HUES64 (cell line): ENCODE results near the gene TOPBP1.

Experiments
- H3K27ac ChIP-seq: 2 replicates; pipeline ENCODE4 v1.7.0; 2013; ENCODE audit warnings: low read depth, low read length, inconsistent platforms
- H3K27me3 ChIP-seq: 2 replicates; pipeline ENCODE4 v1.6.1; 2013; ENCODE audit warnings: mild to moderate bottlenecking, low read length; ENCODE audit not compliant: insufficient read depth
- H3K36me3 ChIP-seq: 2 replicates; pipeline ENCODE4 v1.6.1; 2013; ENCODE audit warnings: mild to moderate bottlenecking, low read length; ENCODE audit not compliant: insufficient read depth
- H3K4me1 ChIP-seq: 2 replicates; pipeline ENCODE4 v1.6.1; 2013; ENCODE audit warnings: mild to moderate bottlenecking, low read length, moderate library complexity; ENCODE audit not compliant: insufficient read depth
- H3K4me3 ChIP-seq: 2 replicates; pipeline ENCODE4 v1.5.1; 2013; ENCODE audit warnings: mild to moderate bottlenecking, low read length, moderate library complexity
- H3K9ac ChIP-seq: 2 replicates; pipeline ENCODE4 v1.6.1; 2013; ENCODE audit warnings: mild to moderate bottlenecking, low read depth, low read length
- H3K9me3 ChIP-seq: 2 replicates; pipeline ENCODE4 v1.6.1; 2013; ENCODE audit warnings: low read depth, low read length; ENCODE audit not compliant: insufficient read depth
- WGBS: fragments of 150-250, 120-280 bp; methylation state at CpG from one replicate; pipeline ENCODE4 v1.1.7; 2013; ENCODE audit warnings: missing lambda C conversion rate; 5-methylcytosine and 5-hydroxymethylcytosine counted together

TOPBP1 gene

DNA sequence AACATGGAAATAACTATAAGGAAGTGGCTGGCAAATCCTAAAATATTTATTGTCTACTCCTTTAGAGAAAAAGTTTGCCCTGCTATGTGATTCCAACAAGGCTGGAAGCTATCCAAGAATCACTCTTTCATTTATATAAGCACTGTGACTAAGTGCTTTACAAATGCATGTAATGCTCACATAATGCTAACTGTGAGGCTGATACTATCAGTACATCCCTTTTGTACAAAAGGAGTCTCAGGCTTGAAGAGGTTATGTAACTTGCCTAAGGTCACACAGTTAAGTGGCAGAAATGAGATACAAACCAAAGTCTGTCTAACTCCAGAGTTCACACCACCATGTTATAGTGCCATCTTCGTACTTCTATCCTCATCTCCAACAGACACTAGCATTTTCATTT is 17.0 kb downstream of the TOPBP1 start:
- Histone ChIP-seq H3K27ac (no peak overlapping the region), H3K27me3 (no peaks in the 10 kb centered on the region), H3K9ac (no peak overlapping the region), H3K9me3 (no peaks in the 10 kb centered on the region), H3K4me3 (no peak overlapping the region), H3K36me3 (peaks cover 98% of the 10 kb centered on the region), H3K4me1 (no peaks in the 10 kb centered on the region)
- no CpG with 5 or more reads among the region's 1 CpG for WGBS

DNA sequence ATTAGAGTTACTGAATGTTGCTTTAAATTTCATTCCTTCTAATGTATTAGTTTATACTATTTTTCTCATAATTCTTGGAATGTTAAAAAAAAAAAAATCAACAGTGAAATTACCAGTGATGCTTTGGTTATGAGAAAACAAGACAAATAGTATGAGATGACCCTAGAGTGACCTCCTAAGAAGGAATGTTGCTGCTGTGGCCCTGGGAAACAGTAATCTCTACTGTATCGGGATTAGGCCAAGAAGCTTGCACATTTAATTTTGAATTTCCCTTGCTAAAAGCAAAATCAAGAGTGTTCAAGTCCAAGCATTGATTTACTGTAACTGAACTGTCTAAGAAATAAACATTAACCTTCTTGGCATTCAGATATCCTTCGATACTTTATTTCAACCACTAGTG is 18.1 kb downstream of the TOPBP1 start:
- Histone ChIP-seq H3K9me3 (no peaks in the 10 kb centered on the region; the same call in 1 of the 2 replicates), H3K4me1 (no peaks in the 10 kb centered on the region), H3K27me3 (no peaks in the 10 kb centered on the region), H3K9ac (no peak overlapping the region), H3K27ac (no peak overlapping the region), H3K36me3 (peaks cover 97% of the 10 kb centered on the region), H3K4me3 (no peak overlapping the region)
- WGBS = over 99% methylated on average over 2 of the region's 2 CpGs

DNA sequence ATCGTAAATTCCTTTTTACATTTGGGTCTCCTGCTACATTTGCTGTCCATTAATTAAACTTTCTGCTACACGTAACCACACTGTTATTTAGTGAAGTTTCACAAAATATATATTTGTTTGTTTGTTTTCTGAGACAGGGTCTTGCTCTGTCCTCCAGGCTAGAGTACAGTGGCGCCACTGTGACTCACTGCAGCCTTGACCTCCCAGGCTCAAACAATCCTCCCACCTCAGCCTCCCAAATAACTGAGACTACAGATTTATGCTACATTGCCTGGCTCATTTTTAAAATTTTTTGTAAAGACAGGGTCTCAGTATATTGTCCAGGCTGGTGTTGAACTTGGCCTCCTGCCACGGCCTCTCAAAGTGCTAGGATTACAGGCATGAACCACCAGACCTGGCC is 20.5 kb downstream of the TOPBP1 start:
- no peaks in the 10 kb centered on the region for H3K27me3 ChIP-seq
- H3K4me1 ChIP-seq = no peaks in the 10 kb centered on the region
- no peak overlapping the region for H3K9ac ChIP-seq
- peaks cover 97% of the 10 kb centered on the region for H3K36me3 ChIP-seq
- WGBS = 96% methylated on average over 3 of the region's 4 CpGs
- H3K4me3 ChIP-seq = no peak overlapping the region
- no peaks in the 10 kb centered on the region; the same call in 1 of the 2 replicates for H3K9me3 ChIP-seq
- no peak overlapping the region for H3K27ac ChIP-seq

DNA sequence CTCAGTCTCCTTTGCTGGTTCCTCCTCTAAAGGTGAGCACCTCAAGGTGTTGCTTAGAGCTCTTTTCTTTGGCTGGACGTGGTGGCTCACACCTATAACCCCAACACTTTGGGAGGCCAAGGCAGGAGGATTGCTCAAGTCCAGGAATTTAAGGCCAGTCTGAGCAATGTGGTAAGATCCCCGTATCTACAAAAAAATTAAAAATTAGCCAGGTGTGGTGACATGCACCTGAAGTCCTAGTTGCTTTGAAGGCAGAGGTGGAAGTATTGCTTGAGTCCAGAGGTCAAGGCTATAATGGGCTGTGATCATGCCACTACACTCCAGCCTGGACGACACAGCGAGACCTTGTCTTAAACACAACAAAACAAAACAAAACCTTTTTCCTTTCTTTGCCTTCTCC is 28.3 kb downstream of the TOPBP1 start:
- 98% methylated on average over 4 of the region's 4 CpGs for WGBS
- Histone ChIP-seq H3K36me3 (peaks cover 91% of the 10 kb centered on the region), H3K4me1 (no peaks in the 10 kb centered on the region), H3K4me3 (no peak overlapping the region), H3K9ac (no peak overlapping the region), H3K27ac (no peak overlapping the region), H3K9me3 (no peaks in the 10 kb centered on the region), H3K27me3 (no peaks in the 10 kb centered on the region)

DNA sequence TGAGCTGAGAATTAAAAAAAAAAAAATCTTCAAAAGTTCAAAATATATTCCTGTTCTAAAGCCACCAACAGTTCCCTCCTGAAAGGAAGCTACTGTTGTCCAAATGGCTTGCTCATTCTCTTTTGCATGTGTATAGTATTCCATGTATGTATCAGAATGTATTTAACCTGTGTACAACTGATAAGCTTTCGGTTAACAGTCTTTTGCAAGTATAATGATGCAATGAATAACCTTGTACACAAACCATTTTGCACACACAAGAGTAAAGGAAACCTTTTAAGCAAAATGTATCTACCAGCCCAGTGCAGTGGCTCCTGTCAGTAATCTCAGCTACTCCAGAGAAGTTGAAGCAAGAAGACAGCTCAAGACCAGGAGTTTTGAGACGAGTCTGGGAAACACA is 32.6 kb downstream of the TOPBP1 start:
- Histone ChIP-seq H3K27ac (no peak overlapping the region), H3K36me3 (peaks cover 93% of the 10 kb centered on the region), H3K4me1 (no peaks in the 10 kb centered on the region), H3K9ac (no peak overlapping the region), H3K27me3 (no peaks in the 10 kb centered on the region), H3K4me3 (no peak overlapping the region), H3K9me3 (no peaks in the 10 kb centered on the region)
- WGBS = 94% methylated on average over 2 of the region's 2 CpGs

DNA sequence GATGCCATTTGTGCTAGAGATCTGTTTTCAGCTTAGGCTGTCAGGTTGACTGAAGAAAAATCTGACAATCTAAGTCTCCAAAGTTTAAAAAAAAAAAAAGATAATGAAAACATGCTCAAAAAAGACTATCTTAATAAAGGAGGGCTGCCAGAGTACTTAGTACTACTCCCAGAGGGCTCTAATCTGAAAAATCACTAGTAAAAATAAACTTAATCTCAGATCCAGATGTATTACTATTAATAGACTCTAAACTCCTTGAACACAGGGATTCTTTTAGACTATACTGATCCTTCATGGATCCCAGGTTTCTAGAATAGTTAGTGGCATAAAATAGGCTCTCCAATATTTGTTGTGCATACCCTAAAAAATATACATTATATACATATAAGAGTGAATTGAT is 34.0 kb downstream of the TOPBP1 start:
- no peak overlapping the region for H3K4me3 ChIP-seq
- no peak overlapping the region for H3K9ac ChIP-seq
- peaks cover 94% of the 10 kb centered on the region for H3K36me3 ChIP-seq
- no peaks in the 10 kb centered on the region for H3K9me3 ChIP-seq
- no peaks in the 10 kb centered on the region for H3K27me3 ChIP-seq
- no peak overlapping the region for H3K27ac ChIP-seq
- H3K4me1 ChIP-seq = no peaks in the 10 kb centered on the region

DNA sequence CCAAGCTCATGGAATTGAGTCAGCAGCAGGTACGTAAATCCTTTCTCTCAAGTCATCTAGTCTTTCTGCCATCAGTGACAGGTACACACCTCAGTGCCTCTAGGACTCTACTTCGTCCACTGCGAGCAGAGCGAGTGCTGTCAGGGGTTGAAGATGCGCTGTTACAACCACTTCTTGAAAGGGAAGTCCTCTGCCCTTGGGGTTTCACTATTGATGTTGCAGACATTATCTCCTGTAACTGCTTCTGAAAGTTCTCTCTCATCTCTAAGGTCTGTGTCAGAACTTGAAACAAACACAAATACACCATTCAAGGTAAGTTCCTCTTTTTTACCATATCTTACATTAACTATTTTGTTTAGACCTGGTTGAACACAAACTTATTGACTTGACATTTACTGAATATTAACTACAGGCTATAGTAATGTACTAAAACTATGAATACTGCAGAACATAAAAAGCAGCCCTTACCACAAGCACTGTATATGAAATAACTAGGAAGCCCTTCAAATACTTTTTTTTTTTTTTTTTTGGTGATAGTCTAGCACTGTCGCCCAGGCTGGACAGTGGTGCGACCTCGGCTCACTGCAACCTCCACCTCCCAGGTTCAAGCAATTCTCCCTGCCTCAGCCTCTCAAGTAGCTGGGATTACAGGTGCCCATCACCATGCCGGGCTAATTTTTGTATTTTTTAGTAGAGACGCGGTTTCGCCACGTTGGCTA is 41.5 kb downstream of the TOPBP1 start:
- Histone ChIP-seq H3K4me3 (no peak overlapping the region), H3K9me3 (no peaks in the 10 kb centered on the region), H3K36me3 (peaks cover 98% of the 10 kb centered on the region), H3K9ac (no peak overlapping the region), H3K4me1 (no peaks in the 10 kb centered on the region), H3K27ac (no peak overlapping the region), H3K27me3 (no peaks in the 10 kb centered on the region)
- WGBS = 96% methylated on average over 13 of the region's 13 CpGs

DNA sequence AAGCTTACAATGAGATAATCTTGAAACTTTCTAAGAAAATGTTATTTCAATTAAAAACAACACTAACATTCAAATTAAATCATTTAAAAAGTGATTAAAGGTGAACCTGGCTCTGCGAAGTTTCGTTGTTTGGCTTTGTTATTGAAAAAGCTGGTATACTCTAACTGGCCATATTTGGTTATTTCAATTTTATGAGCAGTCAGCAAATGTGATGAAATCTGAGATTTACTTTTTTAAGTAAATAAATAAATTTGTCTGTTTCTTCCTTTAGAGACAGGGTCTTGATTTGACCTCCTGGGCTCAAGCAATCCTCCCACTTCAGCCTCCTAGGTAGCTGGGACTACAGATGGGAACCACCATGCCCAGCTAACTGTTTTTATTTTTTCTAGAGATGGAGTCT is 50.2 kb downstream of the TOPBP1 start:
- H3K36me3 ChIP-seq = peaks cover 94% of the 10 kb centered on the region

DNA sequence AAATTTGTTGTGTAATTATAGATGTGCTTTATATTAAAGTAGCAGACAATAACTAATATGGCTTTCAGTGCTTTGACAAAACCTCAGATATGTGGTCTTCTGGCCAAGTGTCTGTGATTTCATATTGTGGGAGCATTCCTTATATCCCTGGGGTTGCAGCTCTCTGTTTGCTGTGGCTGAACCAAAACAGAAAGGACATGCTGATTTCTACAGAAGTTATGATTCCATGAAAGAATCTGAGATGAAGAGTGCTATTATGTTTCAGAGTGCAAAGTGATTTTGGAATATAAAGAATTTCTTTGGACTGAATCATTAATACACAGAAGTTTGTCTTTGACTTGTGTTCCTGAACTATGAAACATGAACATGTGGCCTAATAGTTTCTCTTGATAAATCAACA is 51.7 kb downstream of the TOPBP1 start:
- H3K9ac ChIP-seq = no peak overlapping the region
- no peaks in the 10 kb centered on the region for H3K9me3 ChIP-seq
- H3K27me3 ChIP-seq = no peaks in the 10 kb centered on the region
- H3K36me3 ChIP-seq = peaks cover 92% of the 10 kb centered on the region
- no peaks in the 10 kb centered on the region for H3K4me1 ChIP-seq
- H3K27ac ChIP-seq = no peak overlapping the region
- H3K4me3 ChIP-seq = no peak overlapping the region

More for the DNA sequence above, 50.2 kb downstream of the TOPBP1 start:
- WGBS = 100% methylated on average over 2 of the region's 2 CpGs
- H3K27me3 ChIP-seq = no peaks in the 10 kb centered on the region
- H3K9me3 ChIP-seq = no peaks in the 10 kb centered on the region
- no peak overlapping the region for H3K9ac ChIP-seq
- no peaks in the 10 kb centered on the region for H3K4me1 ChIP-seq
- H3K4me3 ChIP-seq = no peak overlapping the region
- no peak overlapping the region for H3K27ac ChIP-seq

DNA sequence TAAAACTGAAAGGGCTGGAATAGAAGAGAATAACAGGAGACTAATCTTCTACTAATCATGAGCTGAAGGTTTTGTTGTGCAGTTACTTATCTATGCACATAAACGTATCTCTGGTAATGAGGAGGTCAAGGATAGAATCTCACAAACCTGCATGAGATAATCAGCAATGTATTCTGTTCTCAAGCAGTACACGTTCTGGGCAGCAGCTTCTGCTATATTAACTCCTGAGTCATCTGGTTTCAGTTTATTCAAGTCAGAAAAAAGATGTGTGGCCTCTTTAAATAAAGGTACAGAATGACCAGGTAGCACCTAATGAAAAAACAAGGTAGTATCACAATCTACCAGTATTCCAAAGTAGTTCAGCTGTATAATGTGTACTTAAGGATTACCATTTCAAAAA is 53.4 kb downstream of the TOPBP1 start:
- no peak overlapping the region for H3K27ac ChIP-seq
- peaks cover 88% of the 10 kb centered on the region for H3K36me3 ChIP-seq
- no peak overlapping the region for H3K4me3 ChIP-seq
- H3K9ac ChIP-seq = no peak overlapping the region
- H3K4me1 ChIP-seq = no peaks in the 10 kb centered on the region
- WGBS = 94% methylated on average over 2 of the region's 2 CpGs
- H3K9me3 ChIP-seq = no peaks in the 10 kb centered on the region
- no peaks in the 10 kb centered on the region for H3K27me3 ChIP-seq

DNA sequence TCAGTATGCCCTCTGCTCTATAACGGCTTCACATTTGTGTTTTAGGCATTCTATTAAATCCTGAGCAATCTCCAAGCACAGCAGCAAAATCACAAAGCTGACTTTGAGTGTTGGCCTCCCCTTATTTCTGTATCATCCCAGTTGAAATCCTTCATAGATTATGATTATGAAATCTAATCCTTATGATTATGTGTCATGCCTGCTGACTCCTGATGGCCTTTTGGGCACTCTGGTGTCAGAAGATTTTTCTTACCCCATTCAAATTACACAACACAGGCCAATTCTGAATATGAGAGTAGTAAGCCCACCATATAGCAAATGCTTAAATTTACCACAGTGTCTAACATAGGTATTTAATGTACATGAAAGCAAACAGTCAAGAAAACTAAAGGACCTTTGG is 53.9 kb downstream of the TOPBP1 start:
- no peaks in the 10 kb centered on the region for H3K4me1 ChIP-seq
- H3K27ac ChIP-seq = no peak overlapping the region
- peaks cover 86% of the 10 kb centered on the region for H3K36me3 ChIP-seq
- 98% methylated on average over 1 of the region's 1 CpG for WGBS
- no peaks in the 10 kb centered on the region for H3K9me3 ChIP-seq
- H3K4me3 ChIP-seq = no peak overlapping the region
- H3K27me3 ChIP-seq = no peaks in the 10 kb centered on the region
- no peak overlapping the region for H3K9ac ChIP-seq

DNA sequence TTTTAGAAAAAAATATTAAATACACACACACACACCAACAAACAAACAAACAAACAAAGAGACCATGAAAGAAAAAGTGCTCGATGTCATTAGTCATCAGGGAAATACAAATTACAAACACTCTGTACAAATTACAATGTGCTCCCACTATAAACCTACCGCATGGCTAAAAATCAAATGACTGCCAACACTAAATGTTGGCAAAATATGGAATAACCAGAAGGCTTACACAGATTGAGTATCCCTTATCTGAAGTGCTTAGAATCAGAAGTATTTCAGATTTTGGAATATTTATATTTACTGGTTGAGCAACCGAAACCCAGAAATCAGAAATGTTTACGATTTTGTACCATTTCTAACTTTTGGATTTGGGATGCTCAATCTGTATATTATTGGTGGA is 54.8 kb downstream of the TOPBP1 start:
- H3K36me3 ChIP-seq = peaks cover 82% of the 10 kb centered on the region

More for the DNA sequence above, 54.8 kb downstream of the TOPBP1 start:
- Histone ChIP-seq H3K27me3 (no peaks in the 10 kb centered on the region), H3K4me3 (no peak overlapping the region), H3K9ac (no peak overlapping the region), H3K27ac (no peak overlapping the region), H3K9me3 (no peaks in the 10 kb centered on the region), H3K4me1 (no peaks in the 10 kb centered on the region)
- WGBS = 97% methylated on average over 4 of the region's 4 CpGs
